Body of pancreas (tissue), 4 donors: ENCODE results near the gene QRFP. TPM values are rescaled to one million over a fixed set of nuclear protein-coding genes. Genes with fewer than 3 reads are reported as not detected.
A peak's percentile ranks its signal among the peaks of the same experiment; 100 is the strongest.

Experiments used
- ATAC-seq: fragments of 150-250 bp; one replicate; pipeline ENCODE4 v1.9.1; 2016
- DNase-seq, 4 donors: peaks; one replicate each; pipeline ENCODE4 v3.0.0-alpha.2; 2019
- H3K27ac ChIP-seq, 4 donors: fragments of 200-600 bp; sonication (generic); 1 replicate in 3 of 4; 2 replicates in 1 of 4; pipeline versions ENCODE4 v1.5.1 to v1.6.1; 2016 to 2019; ENCODE audit warnings: mild to moderate bottlenecking in 1 of 4, mixed read lengths in 1 of 4, moderate library complexity in 1 of 4
- H3K27me3 ChIP-seq, 2 donors: fragments of 200-600 bp; sonication (generic); one replicate each; pipeline ENCODE4 v1.6.0; 2016; ENCODE audit warnings: mild to moderate bottlenecking in 1 of 2
- H3K36me3 ChIP-seq, 2 donors: fragments of 200-600 bp; sonication (generic); replicated peaks in 1 of 2; 2 replicates each; pipeline ENCODE4 v1.5.1; 2016; ENCODE audit warnings: low read depth in 2 of 2; ENCODE audit not compliant: insufficient read depth in 1 of 2
- H3K4me1 ChIP-seq: fragments of 200-600 bp; sonication (generic); one replicate; pipeline ENCODE4 v1.6.0; 2016
- H3K4me3 ChIP-seq, 2 donors: fragments of 200-600 bp; sonication (generic); 1 replicate in 1 of 2; 2 replicates in 1 of 2; pipeline ENCODE4 v1.5.1; 2016 to 2019
- H3K9me3 ChIP-seq, 3 donors: fragments of 200-600 bp; sonication (generic); 1 replicate in 2 of 3; 2 replicates in 1 of 3; pipeline ENCODE4 v1.5.1; 2016
- POLR2A ChIP-seq, 3 donors: fragments of 450-650 bp; IDR thresholded peaks; one replicate each; pipeline ENCODE4 v1.6.1; 2016; ENCODE audit warnings: antibody characterized with exemption in 3 of 3, mild to moderate bottlenecking in 2 of 3
- WGBS, 2 donors: methylation state at CpG; one replicate each; pipeline ENCODE4 v1.1.5; 2017; 5-methylcytosine and 5-hydroxymethylcytosine counted together
- intact Hi-C: fragments of 100-400 bp; cut with DNase I; formaldehyde crosslinking; loops from one replicate; pipeline ENCODE4 v1.15.1; 2023
- total RNA-seq, 2 donors: library from RNA; depleted of rRNA; stranded (reverse); fragments of >200 nt; gene quantifications; one replicate each; pipeline ENCODE4 v1.1.0, GENCODE V29; 2016
- TF ChIP-seq, protein P1 (sequence below), 7 experiments: fragments of 450-650 bp in 4 of 7; fragments of 200-600 bp in 3 of 7; sonication (generic) in 3 of 7; IDR thresholded peaks; one replicate each; pipeline ENCODE4 v1.5.1; 2016 to 2019; ENCODE audit warnings: antibody characterized with exemption in 7 of 7

The QRFP gene
- total RNA-seq, 2 donors from 2014 or later = not detected

DNA sequence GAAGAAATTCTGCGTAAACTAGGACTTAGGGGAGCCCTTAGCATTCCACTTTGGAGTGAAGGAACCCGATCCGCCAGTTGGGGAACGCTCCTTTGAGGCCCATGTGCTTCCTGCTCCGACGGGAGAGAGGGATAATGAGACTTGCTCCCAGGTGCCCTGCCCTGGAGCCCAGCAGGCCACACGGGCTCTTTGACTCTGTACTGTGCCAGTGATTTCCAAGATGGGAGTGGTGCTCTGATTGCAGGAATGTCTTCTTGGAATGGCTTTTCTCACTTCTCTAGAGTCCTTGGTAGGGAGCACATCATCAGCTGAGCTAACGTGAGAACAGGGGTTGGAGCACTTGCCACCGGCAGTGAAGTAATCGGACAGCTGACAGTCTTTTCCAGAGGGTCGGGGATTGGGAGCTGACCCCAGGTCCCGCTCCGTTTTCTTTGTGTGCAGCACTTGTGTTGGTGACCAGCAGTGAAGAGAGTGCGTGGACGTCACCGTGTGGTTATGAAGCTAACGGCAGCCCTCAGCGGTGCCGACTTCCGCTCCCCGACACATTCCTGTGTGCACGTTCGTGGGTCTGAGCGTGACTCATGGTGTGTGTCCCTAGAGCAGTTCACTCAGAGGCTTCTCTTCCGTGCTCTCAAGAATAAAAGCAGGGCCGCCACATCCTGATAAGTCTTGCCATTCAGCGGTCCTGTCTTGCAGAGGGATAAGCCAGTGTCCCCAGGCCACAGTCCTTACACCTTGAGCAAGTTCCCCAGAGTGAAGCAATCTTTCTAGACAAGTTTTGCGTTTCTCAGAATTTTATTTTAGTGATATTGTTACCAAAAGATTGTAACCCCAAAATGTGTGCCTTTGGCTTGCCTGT is 35.9 kb downstream of the QRFP start:
- Histone ChIP-seq H3K4me3 (no peak overlapping the region), H3K27me3 (no peaks in the 10 kb centered on the region)
- 73 to 84% methylated on average over 22 to 28 of the region's 28 CpGs for WGBS, 2 donors

DNA sequence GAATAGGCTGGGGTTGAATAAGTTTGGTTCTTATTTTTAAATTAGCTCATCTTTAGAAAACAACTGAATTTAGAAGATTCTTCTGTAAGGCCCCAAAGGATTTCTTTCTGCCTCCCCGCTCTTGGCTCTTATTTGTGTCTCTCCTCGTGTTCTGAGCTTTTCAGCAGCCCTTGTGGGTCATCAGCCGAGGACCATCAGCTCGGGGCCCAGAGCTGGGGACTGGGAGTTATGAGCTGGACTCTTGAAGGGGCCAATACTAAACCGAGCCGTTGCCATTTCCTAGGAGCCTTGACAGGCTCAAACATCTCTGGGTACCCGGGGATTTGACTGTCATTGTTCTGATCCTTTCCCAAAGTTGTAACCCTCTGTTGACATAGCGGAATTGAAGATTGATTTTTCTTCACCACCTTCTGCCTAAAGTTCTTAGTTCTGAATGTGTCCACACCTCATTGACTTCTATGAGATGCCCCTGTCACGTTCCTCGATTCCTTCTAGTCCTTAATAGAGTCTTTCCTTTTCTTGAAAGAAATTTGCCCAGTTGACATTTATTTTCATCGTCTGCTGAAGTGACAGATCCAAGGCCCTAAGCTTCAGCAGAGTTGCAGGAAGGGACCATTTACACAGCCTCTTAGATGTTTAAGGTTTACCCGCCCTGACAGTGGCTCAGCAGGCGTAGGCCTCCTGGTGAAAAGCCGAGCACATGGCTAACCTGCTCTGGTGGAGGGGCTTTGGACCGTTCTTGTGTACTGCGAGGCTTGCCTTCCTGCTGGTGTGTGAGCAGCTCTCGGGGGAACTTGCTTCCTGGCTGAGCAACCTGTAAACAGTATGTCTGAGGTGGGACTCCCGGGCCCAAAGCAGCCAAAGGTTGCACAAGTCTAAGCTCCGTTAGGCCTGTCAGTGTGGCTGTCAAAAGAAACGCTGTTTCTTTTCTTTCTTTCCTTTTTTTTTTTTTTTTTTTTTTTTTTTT is 37.6 kb downstream of the QRFP start:
- Histone ChIP-seq H3K4me1 (no peaks in the 10 kb centered on the region), H3K27me3 (no peaks in the 10 kb centered on the region), H3K36me3 (peaks cover 6 to 14% of the 10 kb centered on the region in 2 donors), H3K27ac (peak overlapping the region in 2 of 4 donors; percentile 1 to 22), H3K9me3 (no peaks in the 10 kb centered on the region), H3K4me3 (no peak overlapping the region)
- TF ChIP-seq, protein P1, sequence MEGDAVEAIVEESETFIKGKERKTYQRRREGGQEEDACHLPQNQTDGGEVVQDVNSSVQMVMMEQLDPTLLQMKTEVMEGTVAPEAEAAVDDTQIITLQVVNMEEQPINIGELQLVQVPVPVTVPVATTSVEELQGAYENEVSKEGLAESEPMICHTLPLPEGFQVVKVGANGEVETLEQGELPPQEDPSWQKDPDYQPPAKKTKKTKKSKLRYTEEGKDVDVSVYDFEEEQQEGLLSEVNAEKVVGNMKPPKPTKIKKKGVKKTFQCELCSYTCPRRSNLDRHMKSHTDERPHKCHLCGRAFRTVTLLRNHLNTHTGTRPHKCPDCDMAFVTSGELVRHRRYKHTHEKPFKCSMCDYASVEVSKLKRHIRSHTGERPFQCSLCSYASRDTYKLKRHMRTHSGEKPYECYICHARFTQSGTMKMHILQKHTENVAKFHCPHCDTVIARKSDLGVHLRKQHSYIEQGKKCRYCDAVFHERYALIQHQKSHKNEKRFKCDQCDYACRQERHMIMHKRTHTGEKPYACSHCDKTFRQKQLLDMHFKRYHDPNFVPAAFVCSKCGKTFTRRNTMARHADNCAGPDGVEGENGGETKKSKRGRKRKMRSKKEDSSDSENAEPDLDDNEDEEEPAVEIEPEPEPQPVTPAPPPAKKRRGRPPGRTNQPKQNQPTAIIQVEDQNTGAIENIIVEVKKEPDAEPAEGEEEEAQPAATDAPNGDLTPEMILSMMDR (IDR thresholded peaks at IDR 0.05) = no peak
- no peak for TF ChIP-seq POLR2A (IDR thresholded peaks at IDR 0.05)
- WGBS, 2 donors = 77 to 80% methylated on average over 20 of the region's 20 CpGs
- DNase-seq (no peak), ATAC-seq (no peak)
- intact Hi-C loops = loop anchor here (5.0 kb wide), 1 partner anchor 157 kb away; no protein-coding TSS in a partner anchor

More for the DNA sequence above, 35.9 kb downstream of the QRFP start:
- no peak for TF ChIP-seq POLR2A (IDR thresholded peaks at IDR 0.05)
- TF ChIP-seq, protein P1 (IDR thresholded peaks at IDR 0.05) = peak in 3 of 7 experiments; percentile 2 to 13 (median 13)
- Histone ChIP-seq H3K36me3 (peaks cover 0 to 2% of the 10 kb centered on the region in 2 donors), H3K9me3 (no peaks in the 10 kb centered on the region), H3K4me1 (no peaks in the 10 kb centered on the region), H3K27ac (peak overlapping the region in 2 of 4 donors; percentile 13 to 26)
- ATAC-seq = peak; percentile 78
- peak; percentile 39 to 66 (median 56) for DNase-seq
- intact Hi-C loops = loop anchor here (5.0 kb wide), 1 partner anchor 93 kb away; no protein-coding TSS in a partner anchor

GRCh38 chr9:130857864-130858738 is 38.5 kb downstream of the QRFP start:
- Histone ChIP-seq H3K27me3 (no peaks in the 10 kb centered on the region), H3K9me3 (no peaks in the 10 kb centered on the region), H3K36me3 (peaks cover 6 to 14% of the 10 kb centered on the region in 2 donors), H3K4me3 (no peak overlapping the region), H3K27ac (peak overlapping the region in 2 of 4 donors; percentile 1 to 22), H3K4me1 (no peaks in the 10 kb centered on the region)
- WGBS, 2 donors = 74 to 78% methylated on average over 21 to 22 of the region's 22 CpGs
- ATAC-seq (peak; percentile 18), DNase-seq (peak; percentile 25 to 47 (median 36))
- intact Hi-C loops = loop anchor here (5.0 kb wide), 1 partner anchor 156 kb away; no protein-coding TSS in a partner anchor
- no peak for TF ChIP-seq POLR2A (IDR thresholded peaks at IDR 0.05)
- TF ChIP-seq, protein P1 (IDR thresholded peaks at IDR 0.05) = no peak

DNA sequence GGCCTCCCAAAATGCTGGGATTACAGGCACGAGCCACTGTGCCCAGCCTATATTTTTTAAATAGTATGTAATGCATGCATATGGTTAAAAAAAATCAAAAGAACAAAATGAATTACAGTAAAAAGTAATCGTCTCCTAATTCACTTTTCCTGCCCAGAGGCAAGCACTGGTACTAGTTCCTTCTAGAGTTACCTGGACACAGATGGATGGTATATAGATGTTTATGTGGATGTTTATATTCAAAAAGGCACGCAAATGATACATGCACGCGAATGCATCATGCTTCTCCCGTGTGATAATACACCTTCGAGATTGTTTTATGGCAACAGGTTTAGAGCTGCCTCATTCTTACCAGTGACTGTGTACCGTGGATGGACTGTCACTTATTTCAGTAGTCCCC is 40.1 kb downstream of the QRFP start:
- Histone ChIP-seq H3K27me3 (no peaks in the 10 kb centered on the region), H3K9me3 (no peaks in the 10 kb centered on the region), H3K27ac (no peak overlapping the region), H3K36me3 (peaks cover 6 to 14% of the 10 kb centered on the region in 2 donors), H3K4me3 (no peak overlapping the region), H3K4me1 (no peaks in the 10 kb centered on the region)
- intact Hi-C loops = loop anchor here (5.0 kb wide), 1 partner anchor 154 kb away; no protein-coding TSS in a partner anchor
- DNase-seq (no peak), ATAC-seq (no peak)
- no peak for TF ChIP-seq POLR2A (IDR thresholded peaks at IDR 0.05)
- TF ChIP-seq, protein P1 (IDR thresholded peaks at IDR 0.05) = no peak
- 84 to 85% methylated on average over 8 of the region's 8 CpGs for WGBS, 2 donors
